MM.1S (cell line): Measurements from ENCODE around the gene PSD.

ENCODE experiments used
- EZH2 ChIP-seq: fragments of 300-600 bp; sonication (generic); optimal IDR thresholded peaks from 2 replicates; pipeline ENCODE3; 2017; ENCODE audit warnings: low read depth, mild to moderate bottlenecking, antibody characterized with exemption, low read length, mixed read lengths
- TF ChIP-seq, protein P1 (sequence below): fragments of 300-600 bp; sonication (generic); IDR thresholded peaks from 2 replicates; pipeline ENCODE4 v1.5.1; 2016; ENCODE audit warnings: antibody characterized with exemption, low read length, mixed read lengths

DNA sequence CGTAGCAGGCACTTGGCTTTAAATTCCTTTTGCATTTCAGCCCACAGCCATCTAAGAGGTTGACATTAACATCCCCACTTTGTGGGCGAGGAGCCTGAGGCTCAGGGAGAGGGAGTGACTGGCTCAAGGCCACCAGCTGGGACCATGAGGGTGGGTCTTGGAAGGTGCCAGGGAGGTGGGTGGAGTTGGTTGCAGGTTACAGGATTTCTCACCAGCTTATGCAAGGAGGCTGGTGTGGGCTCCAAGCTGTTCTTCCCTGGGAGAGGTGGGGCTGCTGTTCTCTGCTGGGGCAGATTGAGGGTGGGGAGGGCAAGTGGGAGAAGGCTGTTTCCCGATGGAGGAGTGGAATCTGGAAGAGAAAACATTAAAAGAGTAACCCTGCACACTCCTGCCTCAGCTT lies 46.9 kb upstream of the PSD start:
- TF ChIP-seq, protein P1, sequence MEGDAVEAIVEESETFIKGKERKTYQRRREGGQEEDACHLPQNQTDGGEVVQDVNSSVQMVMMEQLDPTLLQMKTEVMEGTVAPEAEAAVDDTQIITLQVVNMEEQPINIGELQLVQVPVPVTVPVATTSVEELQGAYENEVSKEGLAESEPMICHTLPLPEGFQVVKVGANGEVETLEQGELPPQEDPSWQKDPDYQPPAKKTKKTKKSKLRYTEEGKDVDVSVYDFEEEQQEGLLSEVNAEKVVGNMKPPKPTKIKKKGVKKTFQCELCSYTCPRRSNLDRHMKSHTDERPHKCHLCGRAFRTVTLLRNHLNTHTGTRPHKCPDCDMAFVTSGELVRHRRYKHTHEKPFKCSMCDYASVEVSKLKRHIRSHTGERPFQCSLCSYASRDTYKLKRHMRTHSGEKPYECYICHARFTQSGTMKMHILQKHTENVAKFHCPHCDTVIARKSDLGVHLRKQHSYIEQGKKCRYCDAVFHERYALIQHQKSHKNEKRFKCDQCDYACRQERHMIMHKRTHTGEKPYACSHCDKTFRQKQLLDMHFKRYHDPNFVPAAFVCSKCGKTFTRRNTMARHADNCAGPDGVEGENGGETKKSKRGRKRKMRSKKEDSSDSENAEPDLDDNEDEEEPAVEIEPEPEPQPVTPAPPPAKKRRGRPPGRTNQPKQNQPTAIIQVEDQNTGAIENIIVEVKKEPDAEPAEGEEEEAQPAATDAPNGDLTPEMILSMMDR, result no peak
- no peak for TF ChIP-seq EZH2
